NCI-H2107 (cell line): Measurements from ENCODE around the gene CLCN4.

ENCODE experiments used
- DNase-seq: peaks from one replicate; lab custom pipeline; 2025; lab: John Stamatoyannopoulos, UW

CLCN4 gene

GRCh38 chrX:10130354-10130753 lies 26.4 kb upstream of the CLCN4 start:
- DNase-seq: no peak

- DNase-seq: no peak
These were observed 22.6 kb upstream of the CLCN4 start for GRCh38 chrX:10133980-10134676.

GRCh38 chrX:10134921-10135320 lies 21.9 kb upstream of the CLCN4 start:
- no peak for DNase-seq

- DNase-seq: no peak
These were observed 21.0 kb upstream of the CLCN4 start for GRCh38 chrX:10135561-10136399.

- no peak for DNase-seq
These were observed 18.0 kb upstream of the CLCN4 start for GRCh38 chrX:10138726-10139125.

- DNase-seq: no peak
These were observed 16.5 kb upstream of the CLCN4 start for GRCh38 chrX:10140264-10140663.

GRCh38 chrX:10142041-10142599 lies 14.7 kb upstream of the CLCN4 start:
- DNase-seq: no peak

- DNase-seq: no peak
These were observed 13.4 kb upstream of the CLCN4 start for GRCh38 chrX:10143071-10143983.

GRCh38 chrX:10146346-10146745 lies 10.4 kb upstream of the CLCN4 start:
- DNase-seq: no peak

- DNase-seq: no peak
These were observed 4.7 kb upstream of the CLCN4 start for GRCh38 chrX:10152086-10152485.

GRCh38 chrX:10155137-10155536 lies 1.6 kb upstream of the CLCN4 start:
- DNase-seq: no peak

GRCh38 chrX:10157032-10157341 lies 212 bp downstream of the CLCN4 start:
- DNase-seq: no peak

- DNase-seq: no peak
These were observed 768 bp downstream of the CLCN4 start for GRCh38 chrX:10157543-10157942.

- no peak for DNase-seq
These were observed 1.7 kb downstream of the CLCN4 start for GRCh38 chrX:10158279-10159144.

- no peak for DNase-seq
These were observed 2.3 kb downstream of the CLCN4 start for GRCh38 chrX:10159145-10159468.

- no peak for DNase-seq
These were observed 3.4 kb downstream of the CLCN4 start for GRCh38 chrX:10160211-10160610.

GRCh38 chrX:10163031-10163430 lies 6.3 kb downstream of the CLCN4 start:
- no peak for DNase-seq

- no peak for DNase-seq
These were observed 8.1 kb downstream of the CLCN4 start for GRCh38 chrX:10164879-10165278.

- no peak for DNase-seq
These were observed 8.9 kb downstream of the CLCN4 start for GRCh38 chrX:10165580-10166247.

GRCh38 chrX:10166248-10166716 lies 9.5 kb downstream of the CLCN4 start:
- DNase-seq: no peak

- no peak for DNase-seq
These were observed 10.0 kb downstream of the CLCN4 start for GRCh38 chrX:10166731-10167151.
